ENCODE results near the gene SLC30A7.

DNA sequence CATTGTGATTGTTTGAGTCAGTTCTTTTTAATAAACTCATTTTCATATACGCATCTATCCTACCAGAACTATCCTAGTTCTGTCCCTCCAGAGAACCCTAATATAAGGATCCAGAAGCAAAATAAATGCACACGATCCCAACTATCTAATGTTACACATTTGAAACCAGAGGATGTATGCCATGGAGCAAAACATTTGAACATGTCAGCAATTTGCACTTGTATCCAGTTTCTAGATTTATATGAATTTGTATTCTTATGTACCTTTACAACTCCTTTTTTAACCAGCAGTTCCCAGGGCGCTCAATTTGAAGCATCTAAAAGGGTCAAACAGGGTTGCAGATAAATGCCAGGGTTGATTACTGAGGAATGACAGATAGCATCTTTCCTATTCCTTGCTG, 3.3 kb upstream of the SLC30A7 start:
- TF ChIP-seq PRPF4 (IDR thresholded peaks at IDR 0.05; ENCODE audit: low read depth, low read length, poor library complexity, severe bottlenecking): no peak
- TF ChIP-seq NCOA1 (CRISPR knock-in tag; IDR thresholded peaks at IDR 0.05): no peak
- no peak for TF ChIP-seq SRF (IDR thresholded peaks at IDR 0.05; ENCODE audit: low read depth, low read length)
- no peak for TF ChIP-seq ZNF136 (CRISPR knock-in tag; IDR thresholded peaks at IDR 0.05; ENCODE audit: low read depth)
